Stomach (tissue), 9 donors: ENCODE results near the gene USP47. TPM values are rescaled to one million over a fixed set of nuclear protein-coding genes. Genes with fewer than 3 reads are reported as not detected.

Experiments used
- DNase-seq, 2 donors: peaks; one replicate each; pipeline versions ENCODE4 v3.0.0 to v3.0.0-alpha.2; 2013 to 2019
- H3K27ac ChIP-seq, 5 donors: fragments of 200-600 bp in 4 of 5; sonication (generic) in 4 of 5; one replicate each; pipeline ENCODE4 v1.5.1; 2013 to 2019; ENCODE audit warnings: mild to moderate bottlenecking in 1 of 5, moderate library complexity in 1 of 5
- H3K27me3 ChIP-seq, 3 donors: fragments of 200-600 bp; sonication (generic); one replicate each; pipeline ENCODE4 v1.5.1; 2017 to 2019; ENCODE audit warnings: mixed run types in 1 of 3
- H3K36me3 ChIP-seq, 4 donors: fragments of 200-600 bp; sonication (generic); 1 replicate in 3 of 4; 2 replicates in 1 of 4; pipeline ENCODE4 v1.5.1; 2016 to 2019
- H3K4me1 ChIP-seq, 4 donors: fragments of 200-600 bp; sonication (generic); one replicate each; pipeline ENCODE4 v1.5.1; 2016 to 2019
- H3K4me3 ChIP-seq, 4 donors: fragments of 200-600 bp; sonication (generic) in 3 of 4; one replicate each; pipeline ENCODE4 v1.5.1; 2016 to 2019; ENCODE audit warnings: mild to moderate bottlenecking in 1 of 4
- H3K9me3 ChIP-seq, 4 donors: fragments of 200-600 bp; sonication (generic); one replicate each; pipeline ENCODE4 v1.5.1; 2016 to 2019
- CTCF ChIP-seq, 7 experiments: fragments of 450-650 bp in 4 of 7; fragments of 200-600 bp in 3 of 7; sonication (generic) in 3 of 7; IDR thresholded peaks; one replicate each; pipeline ENCODE4 v1.5.1; 2016 to 2019; ENCODE audit warnings: antibody characterized with exemption in 7 of 7, control low read depth in 2 of 7, mild to moderate bottlenecking in 1 of 7
- EP300 ChIP-seq: sonication (generic); formaldehyde crosslinking; IDR thresholded peaks from one replicate; pipeline ENCODE4 v1.6.1; 2017; ENCODE audit warnings: antibody characterized with exemption
- POLR2A ChIP-seq, 4 donors: fragments of 450-650 bp; IDR thresholded peaks; one replicate each; pipeline ENCODE4 v1.6.1; 2016; ENCODE audit warnings: antibody characterized with exemption in 4 of 4, control low read depth in 2 of 4, mild to moderate bottlenecking in 1 of 4, moderate library complexity in 1 of 4
- POLR2AphosphoS5 ChIP-seq, 3 donors: sonication (generic); formaldehyde crosslinking; IDR thresholded peaks; one replicate each; pipeline ENCODE4 v1.6.1; 2016; ENCODE audit warnings: antibody characterized with exemption in 3 of 3
- WGBS, 5 donors: extraction: QIAGEN DNeasy Blood & Tissue Kit in 3 of 5; methylation state at CpG; one replicate each; pipeline versions ENCODE4 v1.1.5 to v1.1.7; 2013 to 2018; 5-methylcytosine and 5-hydroxymethylcytosine counted together
- intact Hi-C: fragments of 100-400 bp; cut with DNase I; formaldehyde crosslinking; loops from one replicate; pipeline ENCODE4 v1.15.1; 2023; ENCODE audit warnings: low total_unique reads
- polyA plus RNA-seq, 3 donors: library from polyadenylated mRNA; stranded (reverse); fragments of 200-250 nt; gene quantifications; one replicate each; pipeline ENCODE4 v1.2.3, GENCODE V29; 2013
- total RNA-seq, 5 donors: library from RNA; depleted of rRNA; stranded (reverse); fragments of >200 nt; gene quantifications; one replicate each; pipeline versions ENCODE4 v1.1.0 to v1.2.3, GENCODE V29; 2014 to 2016
- donor health status: healthy with polysubstance abuse.
- donor health status: Bipolar disorder and iron deficiency.
- donor health status: healthy.

The USP47 gene
- total and polyA plus RNA-seq, 8 donors, result 14.6 to 200 (median 48.8) TPM

- Histone ChIP-seq H3K27me3 (no peaks in the 10 kb centered on the region), H3K4me3 (peak overlapping the region; percentile 60 to 82 (median 72)), H3K4me1 (peaks cover 27 to 59% (median 48%) of the 10 kb centered on the region in 4 donors), H3K36me3 (no peaks in the 10 kb centered on the region), H3K27ac (peak overlapping the region in 4 of 5 donors; percentile 95 to 99 (median 98)), H3K9me3 (no peaks in the 10 kb centered on the region)
- 0 to 1% (median 0%) methylated on average over 3 of the region's 3 CpGs for WGBS, 5 donors
- peak in 1 of 2 donors; percentile 63 for DNase-seq
- TF ChIP-seq POLR2AphosphoS5 (IDR thresholded peaks at IDR 0.05) (peak; percentile 30 to 74 (median 66)), CTCF (IDR thresholded peaks at IDR 0.05) (no peak)
- intact Hi-C loops, result no loop called here
Measured at GRCh38 chr11:11843211-11843621, 1.4 kb downstream of the USP47 start.

- no peak for TF ChIP-seq CTCF (IDR thresholded peaks at IDR 0.05)
- TF ChIP-seq POLR2AphosphoS5 (IDR thresholded peaks at IDR 0.05), result no peak
- TF ChIP-seq EP300, result no peak
- no peak for TF ChIP-seq POLR2A (IDR thresholded peaks at IDR 0.05)
- H3K27me3 ChIP-seq, result no peaks in the 10 kb centered on the region
- no peaks in the 10 kb centered on the region for H3K36me3 ChIP-seq
- peak overlapping the region; percentile 60 to 82 (median 72) for H3K4me3 ChIP-seq
- no peaks in the 10 kb centered on the region for H3K9me3 ChIP-seq
- H3K27ac ChIP-seq, result peak overlapping the region in 4 of 5 donors; percentile 95 to 99 (median 98)
- intact Hi-C loops, result no loop called here
- no peak for DNase-seq
- 1 to 7% (median 4%) methylated on average over 2 of the region's 2 CpGs for WGBS, 5 donors
- H3K4me1 ChIP-seq, result peaks cover 31 to 63% (median 53%) of the 10 kb centered on the region in 4 donors
Measured at GRCh38 chr11:11843642-11844041, 1.9 kb downstream of the USP47 start.

GRCh38 chr11:11844272-11844671, 2.5 kb downstream of the USP47 start:
- peak overlapping the region; percentile 60 to 82 (median 72) for H3K4me3 ChIP-seq
- peak overlapping the region in 4 of 5 donors; percentile 95 to 99 (median 98) for H3K27ac ChIP-seq
- WGBS, 5 donors, result 41 to 52% (median 43%) methylated on average over 1 of the region's 1 CpG
- H3K36me3 ChIP-seq, result no peaks in the 10 kb centered on the region
- H3K9me3 ChIP-seq, result no peaks in the 10 kb centered on the region
- intact Hi-C loops, result no loop called here
- peaks cover 38 to 70% (median 59%) of the 10 kb centered on the region in 4 donors for H3K4me1 ChIP-seq
- no peaks in the 10 kb centered on the region for H3K27me3 ChIP-seq
- TF ChIP-seq POLR2A (IDR thresholded peaks at IDR 0.05), result no peak
- TF ChIP-seq POLR2AphosphoS5 (IDR thresholded peaks at IDR 0.05), result no peak
- no peak for TF ChIP-seq CTCF (IDR thresholded peaks at IDR 0.05)
- TF ChIP-seq EP300, result no peak
- no peak for DNase-seq

GRCh38 chr11:11845071-11845470, 3.3 kb downstream of the USP47 start:
- Histone ChIP-seq H3K4me1 (peaks cover 42 to 78% (median 67%) of the 10 kb centered on the region in 4 donors), H3K4me3 (peak overlapping the region in 1 of 4 donors; percentile 66)

More at GRCh38 chr11:11845071-11845470, 3.3 kb downstream of the USP47 start:
- intact Hi-C loops, result no loop called here
- no peaks in the 10 kb centered on the region for H3K27me3 ChIP-seq
- H3K36me3 ChIP-seq, result no peaks in the 10 kb centered on the region
- H3K27ac ChIP-seq, result peak overlapping the region in 4 of 5 donors; percentile 95 to 99 (median 98)
- peak in 1 of 2 donors; percentile 85 for DNase-seq
- no peak for TF ChIP-seq CTCF (IDR thresholded peaks at IDR 0.05)
- TF ChIP-seq POLR2AphosphoS5 (IDR thresholded peaks at IDR 0.05), result peak in 1 of 3 donors; percentile 57
- TF ChIP-seq POLR2A (IDR thresholded peaks at IDR 0.05), result no peak
- H3K9me3 ChIP-seq, result no peaks in the 10 kb centered on the region
